IMR-90 (cell line): ENCODE data around the gene ERMARD.

Source experiments
- BHLHE40 ChIP-seq: fragments of 150-350 bp; IDR thresholded peaks from 2 replicates; pipeline ENCODE4 v1.6.1; 2016; ENCODE audit warnings: mild to moderate bottlenecking, low read depth, low read length
- CEBPB ChIP-seq: IDR thresholded peaks from 2 replicates; pipeline ENCODE4 v1.6.1; 2012; ENCODE audit warnings: low read depth, low read length, improper control_type of control experiment
- CTCF ChIP-seq: conservative IDR thresholded peaks from 2 replicates; pipeline ENCODE4 v1.5.1; 2012; ENCODE audit warnings: mild to moderate bottlenecking, low read depth, low read length, improper control_type of control experiment
- ELK1 ChIP-seq: fragments of 150-350 bp; IDR thresholded peaks from 2 replicates; pipeline ENCODE4 v1.6.1; 2016; ENCODE audit warnings: low read depth, mild to moderate bottlenecking, low read length, moderate library complexity, borderline replicate concordance
- POLR2A ChIP-seq: IDR thresholded peaks from 2 replicates; pipeline ENCODE4 v1.6.1; 2012; ENCODE audit warnings: mild to moderate bottlenecking, low read depth, low read length
- RAD21 ChIP-seq: IDR thresholded peaks from 2 replicates; pipeline ENCODE4 v1.6.1; 2012; ENCODE audit warnings: low read length, improper control_type of control experiment
- RFX5 ChIP-seq: IDR thresholded peaks from 2 replicates; pipeline ENCODE4 v1.8.0; 2012; ENCODE audit warnings: low read depth, mild to moderate bottlenecking, low read length, moderate library complexity
- SMC3 ChIP-seq: fragments of 150-350 bp; IDR thresholded peaks from 2 replicates; pipeline ENCODE4 v1.6.1; 2016; ENCODE audit warnings: low read depth, mild to moderate bottlenecking, antibody characterized with exemption, low read length, moderate library complexity
- USF2 ChIP-seq: fragments of 150-350 bp; IDR thresholded peaks from 2 replicates; pipeline ENCODE4 v1.6.1; 2017; ENCODE audit warnings: mild to moderate bottlenecking, antibody characterized with exemption, low read length, low read depth

GRCh38 chr6:169807699-169808607, 56.5 kb downstream of the ERMARD start:
- TF ChIP-seq SMC3 (no peak), CTCF (no peak), ELK1 (no peak), RFX5 (no peak), BHLHE40 (no peak), POLR2A (no peak), CEBPB (no peak), RAD21 (no peak), USF2 (no peak)
